Activated CD4-positive, alpha-beta T cell treated with anti-CD3 and anti-CD28 coated beads for 48 hours (primary cell): ENCODE data around the gene LTB.

Source experiments
- DNase-seq: peaks from one replicate; pipeline ENCODE4 v3.0.0-alpha.2; 2020

The LTB gene

GRCh38 chr6:31575335-31575901 lies 6.8 kb downstream of the LTB start, which contains the start of gene TNF:
Gene TNF (plus strand): TSS chr6:31575565. CDS start chr6:31575742, 177 bp downstream.
- peak; percentile 92 for DNase-seq

GRCh38 chr6:31574106-31575061 lies 7.8 kb downstream of the LTB start:
- peak; percentile 77 for DNase-seq

- no peak for DNase-seq
These were observed 8.8 kb downstream of the LTB start for GRCh38 chr6:31573239-31574105.

GRCh38 chr6:31572041-31572911 lies 9.9 kb downstream of the LTB start, which contains the start of gene LTA:
Gene LTA (plus strand): TSS chr6:31572289. CDS start chr6:31572743, 454 bp downstream.
- DNase-seq: peak; percentile 89

- DNase-seq: no peak
These were observed 12.2 kb downstream of the LTB start for GRCh38 chr6:31569861-31570536.

GRCh38 chr6:31568537-31568961 lies 13.7 kb downstream of the LTB start:
- DNase-seq: peak; percentile 81

GRCh38 chr6:31567531-31568370 lies 14.5 kb downstream of the LTB start:
- peak; percentile 63 for DNase-seq

- no peak for DNase-seq
These were observed 21.5 kb downstream of the LTB start for GRCh38 chr6:31560697-31561058.

- peak; percentile 71 for DNase-seq
These were observed 22.1 kb downstream of the LTB start for GRCh38 chr6:31559958-31560696.

GRCh38 chr6:31559606-31559957 lies 22.6 kb downstream of the LTB start:
- no peak for DNase-seq

GRCh38 chr6:31558631-31559500 lies 23.4 kb downstream of the LTB start:
- DNase-seq: peak; percentile 79

GRCh38 chr6:31558318-31558625 lies 24.0 kb downstream of the LTB start:
- no peak for DNase-seq

- no peak for DNase-seq
These were observed 24.5 kb downstream of the LTB start for GRCh38 chr6:31557443-31558317.

- no peak for DNase-seq
These were observed 25.9 kb downstream of the LTB start for GRCh38 chr6:31556307-31556706.

- DNase-seq: peak; percentile 72
These were observed 30.9 kb downstream of the LTB start for GRCh38 chr6:31551371-31551770.

- DNase-seq: no peak
These were observed 33.7 kb downstream of the LTB start for GRCh38 chr6:31548544-31548873.

GRCh38 chr6:31547727-31548543 lies 34.3 kb downstream of the LTB start:
- DNase-seq: no peak
